WERI-Rb-1 (cell line): ENCODE results near the gene MRPS9.

Experiments used
- DNase-seq: peaks from one replicate; pipeline ENCODE4 v3.0.0-alpha.2; 2020
- H3K27ac ChIP-seq: fragments of 250-450 bp; sonication (Bioruptor Pico); 2 replicates; pipeline ENCODE4 v1.5.1; 2020; ENCODE audit warnings: mild to moderate bottlenecking, moderate library complexity
- H3K27me3 ChIP-seq: fragments of 250-450 bp; sonication (Bioruptor Pico); 2 replicates; pipeline ENCODE4 v1.5.1; 2021; ENCODE audit warnings: mild to moderate bottlenecking, low read depth, moderate library complexity; ENCODE audit not compliant: insufficient read depth, severe bottlenecking
- H3K36me3 ChIP-seq: fragments of 250-450 bp; sonication (Bioruptor Pico); 2 replicates; pipeline ENCODE4 v1.5.1; 2020; ENCODE audit warnings: mild to moderate bottlenecking, moderate library complexity
- H3K4me3 ChIP-seq: 2 replicates; pipeline ENCODE4 v1.5.1; 2011; ENCODE audit warnings: low read depth, mild to moderate bottlenecking, control low read depth, low read length
- H3K9me3 ChIP-seq: fragments of 250-450 bp; sonication (Bioruptor Pico); 2 replicates; pipeline ENCODE4 v1.5.1; 2021; ENCODE audit warnings: mild to moderate bottlenecking, moderate library complexity; ENCODE audit not compliant: severe bottlenecking
- CTCF ChIP-seq: IDR thresholded peaks from 2 replicates; pipeline ENCODE4 v1.5.1; 2011; ENCODE audit warnings: low read depth, mild to moderate bottlenecking, control low read depth, inconsistent platforms, low read length

The MRPS9 gene

GRCh38 chr2:105135436-105135835 lies 97.6 kb downstream of the MRPS9 start:
- Histone ChIP-seq H3K36me3 (no peaks in the 10 kb centered on the region), H3K4me3 (no peak overlapping the region), H3K27ac (no peak overlapping the region), H3K27me3 (peaks cover 65% of the 10 kb centered on the region), H3K9me3 (no peaks in the 10 kb centered on the region)
- no peak for DNase-seq
- TF ChIP-seq CTCF: no peak

- TF ChIP-seq CTCF: no peak
- DNase-seq: no peak
- H3K36me3 ChIP-seq: no peaks in the 10 kb centered on the region
- H3K27me3 ChIP-seq: peaks cover 68% of the 10 kb centered on the region
- no peaks in the 10 kb centered on the region for H3K9me3 ChIP-seq
- no peak overlapping the region for H3K4me3 ChIP-seq
- H3K27ac ChIP-seq: no peak overlapping the region
These were observed 98.5 kb downstream of the MRPS9 start for GRCh38 chr2:105136394-105136793.

- peaks cover 82% of the 10 kb centered on the region for H3K27me3 ChIP-seq
- TF ChIP-seq CTCF: no peak
- H3K36me3 ChIP-seq: no peaks in the 10 kb centered on the region
- DNase-seq: no peak
- no peak overlapping the region for H3K27ac ChIP-seq
- H3K9me3 ChIP-seq: no peaks in the 10 kb centered on the region
- no peak overlapping the region for H3K4me3 ChIP-seq
These were observed 100.8 kb downstream of the MRPS9 start for GRCh38 chr2:105138643-105139042.

GRCh38 chr2:105139556-105140239 lies 101.8 kb downstream of the MRPS9 start:
- no peak for DNase-seq
- no peak for TF ChIP-seq CTCF
- H3K9me3 ChIP-seq: no peaks in the 10 kb centered on the region
- H3K36me3 ChIP-seq: no peaks in the 10 kb centered on the region
- peaks cover 79% of the 10 kb centered on the region for H3K27me3 ChIP-seq
- H3K4me3 ChIP-seq: no peak overlapping the region
- H3K27ac ChIP-seq: no peak overlapping the region

- DNase-seq: no peak
- Histone ChIP-seq H3K27ac (no peak overlapping the region), H3K36me3 (no peaks in the 10 kb centered on the region), H3K27me3 (peaks cover 79% of the 10 kb centered on the region), H3K4me3 (no peak overlapping the region), H3K9me3 (no peaks in the 10 kb centered on the region)
- TF ChIP-seq CTCF: no peak
These were observed 102.3 kb downstream of the MRPS9 start for GRCh38 chr2:105140240-105140568.

GRCh38 chr2:105141099-105141614 lies 103.3 kb downstream of the MRPS9 start:
- Histone ChIP-seq H3K4me3 (no peak overlapping the region), H3K27me3 (peaks cover 81% of the 10 kb centered on the region), H3K27ac (no peak overlapping the region), H3K9me3 (no peaks in the 10 kb centered on the region), H3K36me3 (no peaks in the 10 kb centered on the region)
- TF ChIP-seq CTCF: no peak
- no peak for DNase-seq
